Fibroblast of mammary gland (primary cell): Measurements from ENCODE around the gene MFSD2A.

ENCODE experiments used
- DNase-seq: peaks from one replicate; pipeline ENCODE4 v3.0.0-alpha.2; 2010; ENCODE audit warnings: low read depth
- H3K4me3 ChIP-seq: 2 replicates; pipeline ENCODE4 v1.5.1; 2011; ENCODE audit warnings: low read depth, mild to moderate bottlenecking, low read length, moderate library complexity; ENCODE audit not compliant: control insufficient read depth
- CTCF ChIP-seq: conservative IDR thresholded peaks from 2 replicates; pipeline ENCODE4 v1.5.1; 2011; ENCODE audit warnings: low read depth, low read length, inconsistent platforms; ENCODE audit not compliant: control insufficient read depth, insufficient read depth

The MFSD2A gene

GRCh38 chr1:39917825-39918224 lies 37.1 kb upstream of the MFSD2A start:
- no peak for TF ChIP-seq CTCF
- DNase-seq, result no peak

GRCh38 chr1:39919545-39919944 lies 35.4 kb upstream of the MFSD2A start:
- peak; percentile 57 for TF ChIP-seq CTCF
- no peak overlapping the region for H3K4me3 ChIP-seq
- peak; percentile 67 for DNase-seq

More at GRCh38 chr1:39917825-39918224, 37.1 kb upstream of the MFSD2A start:
- no peak overlapping the region for H3K4me3 ChIP-seq

GRCh38 chr1:39922251-39922688 lies 32.7 kb upstream of the MFSD2A start:
- DNase-seq, result no peak
- no peak overlapping the region for H3K4me3 ChIP-seq
- no peak for TF ChIP-seq CTCF

GRCh38 chr1:39925721-39926342 lies 29.1 kb upstream of the MFSD2A start:
- peak; percentile 80 for DNase-seq
- TF ChIP-seq CTCF, result no peak

GRCh38 chr1:39926343-39926793 lies 28.6 kb upstream of the MFSD2A start:
- H3K4me3 ChIP-seq, result no peak overlapping the region
- no peak for TF ChIP-seq CTCF
- peak; percentile 60 for DNase-seq

More at GRCh38 chr1:39925721-39926342, 29.1 kb upstream of the MFSD2A start:
- no peak overlapping the region for H3K4me3 ChIP-seq

- H3K4me3 ChIP-seq, result no peak overlapping the region
- TF ChIP-seq CTCF, result no peak
- DNase-seq, result no peak
Observed at GRCh38 chr1:39926820-39927219, 28.1 kb upstream of the MFSD2A start.

GRCh38 chr1:39927538-39927937 lies 27.4 kb upstream of the MFSD2A start:
- peak; percentile 32 for DNase-seq
- H3K4me3 ChIP-seq, result no peak overlapping the region
- no peak for TF ChIP-seq CTCF
